NCI-H128 (cell line): Measurements from ENCODE around the gene LPAR1.

Source experiments
- DNase-seq: peaks from one replicate; lab custom pipeline; 2025; ENCODE audit not compliant: unreplicated experiment; lab: John Stamatoyannopoulos, UW

The LPAR1 gene

DNA sequence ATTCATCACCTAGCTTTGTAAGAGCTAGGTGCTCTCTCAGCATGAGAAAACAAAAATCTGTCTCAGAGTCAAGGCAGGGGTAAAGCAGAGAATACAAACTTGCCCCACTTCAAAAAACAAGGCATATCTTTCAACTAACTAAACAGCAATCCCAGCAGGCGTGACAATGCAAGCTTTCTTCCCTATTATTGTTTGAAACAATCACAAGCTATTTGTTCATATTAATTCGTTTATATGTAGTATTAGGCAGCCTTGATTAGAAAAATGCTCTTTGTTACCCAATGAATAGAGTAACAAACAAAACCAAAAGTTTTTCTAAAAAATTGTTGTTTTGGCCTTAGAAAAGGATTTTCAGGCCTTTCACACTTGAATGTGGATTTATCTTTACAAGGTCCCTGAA is 71.1 kb downstream of the LPAR1 start:
- no peak for DNase-seq

DNA sequence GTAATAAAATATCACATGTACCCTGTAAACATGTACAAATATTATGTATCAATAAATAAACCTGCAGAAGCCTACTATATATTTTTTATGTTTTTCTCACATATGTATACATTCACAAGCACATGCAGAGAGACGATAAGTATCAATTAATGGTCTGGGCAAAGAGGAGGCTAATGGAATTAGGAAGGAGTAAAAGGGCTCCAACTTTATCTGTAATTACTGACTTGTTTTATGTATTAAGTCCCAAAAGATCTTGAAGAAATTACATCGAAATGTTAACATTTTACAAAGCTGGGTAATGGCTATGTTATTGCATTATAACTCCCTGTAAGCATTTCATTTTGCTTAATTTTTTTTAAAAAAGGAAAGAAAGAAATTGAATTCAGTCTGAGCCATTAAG is 78.0 kb downstream of the LPAR1 start:
- DNase-seq: no peak

DNA sequence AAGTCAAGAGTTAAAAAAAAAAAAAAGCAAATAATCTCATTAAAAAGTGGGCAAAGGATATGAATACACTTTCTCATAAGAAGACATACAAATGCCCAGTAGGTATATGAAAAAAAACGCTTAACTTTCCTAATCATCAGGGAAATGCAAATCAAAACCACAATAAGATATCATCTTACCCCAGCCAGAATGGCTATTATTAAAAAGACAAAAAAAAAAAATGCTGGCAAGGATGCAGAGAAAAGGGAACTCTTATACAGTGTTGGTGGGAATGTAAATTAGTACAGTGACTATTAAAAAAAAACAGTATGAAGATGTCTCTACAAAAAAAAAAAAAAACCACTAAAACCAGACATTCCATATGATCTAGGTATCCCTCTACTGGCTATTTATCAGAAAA is 79.4 kb downstream of the LPAR1 start:
- no peak for DNase-seq

DNA sequence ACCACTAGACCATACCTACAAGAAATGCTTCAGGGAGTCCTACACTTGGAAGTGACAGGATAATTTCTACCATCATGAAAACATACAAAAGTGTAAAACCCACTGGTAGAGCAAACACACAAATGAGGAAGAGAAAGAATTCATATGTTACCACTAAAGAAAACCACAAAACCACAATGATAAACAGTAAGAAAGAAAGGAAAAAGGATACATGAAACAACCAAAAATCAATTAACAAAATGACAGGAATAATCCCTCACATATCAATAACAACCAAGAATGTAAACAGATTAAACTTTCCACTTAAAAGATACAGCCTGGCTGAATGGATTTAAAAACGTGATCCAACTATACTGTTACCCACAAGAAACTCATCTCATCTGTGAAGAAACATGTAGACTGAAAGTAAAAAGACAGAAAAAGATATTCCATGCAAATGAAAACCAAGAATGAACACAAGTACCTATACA is 83.4 kb downstream of the LPAR1 start:
- no peak for DNase-seq

DNA sequence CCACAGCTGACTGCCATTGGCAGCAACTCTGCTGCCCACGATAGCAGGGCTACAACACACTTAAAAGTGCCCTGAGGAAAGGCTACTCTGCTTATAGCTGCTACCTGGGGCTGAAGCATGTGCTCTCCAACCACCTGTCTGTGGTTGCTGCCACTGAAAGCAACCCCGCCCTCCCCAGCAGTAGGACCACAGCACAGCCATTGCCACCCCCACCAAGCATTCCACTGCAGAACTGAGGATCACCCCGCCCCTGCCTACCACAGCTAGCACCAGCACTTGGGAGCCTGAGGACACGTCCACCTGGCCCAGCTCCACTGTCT is 85.8 kb downstream of the LPAR1 start:
- no peak for DNase-seq

DNA sequence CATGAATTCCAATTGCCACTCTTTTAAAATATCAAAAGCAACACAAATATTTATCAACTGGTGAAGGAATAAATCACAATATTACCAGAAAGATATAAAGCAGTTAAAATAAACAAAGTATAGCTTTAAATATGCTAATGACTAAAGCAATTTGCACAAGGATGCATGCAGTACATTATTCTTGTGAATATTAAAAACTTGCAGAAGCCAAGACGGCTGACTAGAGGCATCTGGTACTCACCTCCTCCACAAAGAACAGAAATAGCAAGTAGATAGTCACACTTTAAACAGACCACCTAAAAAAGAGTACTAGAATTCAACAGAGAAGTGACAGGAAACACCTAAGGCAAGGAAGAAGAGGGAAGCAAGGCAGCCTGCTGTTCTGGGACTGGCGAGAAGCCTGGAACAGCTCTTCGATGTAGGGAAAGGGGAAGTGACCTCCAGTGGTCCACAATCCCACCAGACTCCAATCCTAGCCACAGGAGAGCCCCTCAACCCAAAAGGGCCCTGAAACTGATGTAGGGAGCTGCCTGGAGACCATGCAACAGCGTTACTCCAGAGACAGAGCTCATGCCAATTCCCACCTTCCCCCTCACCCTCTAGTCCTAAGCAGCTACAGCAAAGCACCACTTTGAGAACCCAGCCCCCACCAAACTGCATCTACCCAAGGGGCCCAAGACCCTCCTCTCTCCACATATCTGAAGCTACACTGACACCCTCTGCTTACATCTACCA is 86.3 kb downstream of the LPAR1 start:
- no peak for DNase-seq

DNA sequence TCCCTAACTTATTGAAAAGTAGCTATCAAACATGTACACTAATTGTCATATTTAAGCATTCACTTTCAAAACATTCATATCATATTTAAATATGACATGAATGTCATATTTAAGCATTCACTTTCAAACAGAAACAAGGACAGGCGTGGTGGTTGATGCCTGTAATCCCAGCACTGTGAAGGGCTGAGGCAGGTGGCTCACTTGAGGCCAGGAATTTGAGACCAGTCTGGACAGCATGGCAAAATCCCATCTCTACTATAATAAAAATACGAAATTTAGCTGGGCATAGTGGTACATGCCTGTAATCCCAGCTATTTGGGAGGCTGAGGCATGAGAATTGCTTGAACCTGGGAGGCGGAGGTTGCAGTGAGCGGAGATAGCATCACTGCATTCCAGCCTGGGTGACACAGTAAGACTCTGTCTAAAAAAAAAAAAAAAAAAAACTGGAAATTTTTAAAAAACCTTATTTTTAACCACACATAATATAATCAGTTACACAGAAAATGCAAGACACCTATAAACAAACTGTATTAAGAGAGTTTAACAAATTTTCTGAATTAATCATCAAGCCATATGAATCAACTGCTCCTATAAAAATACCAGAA is 88.1 kb downstream of the LPAR1 start:
- no peak for DNase-seq

DNA sequence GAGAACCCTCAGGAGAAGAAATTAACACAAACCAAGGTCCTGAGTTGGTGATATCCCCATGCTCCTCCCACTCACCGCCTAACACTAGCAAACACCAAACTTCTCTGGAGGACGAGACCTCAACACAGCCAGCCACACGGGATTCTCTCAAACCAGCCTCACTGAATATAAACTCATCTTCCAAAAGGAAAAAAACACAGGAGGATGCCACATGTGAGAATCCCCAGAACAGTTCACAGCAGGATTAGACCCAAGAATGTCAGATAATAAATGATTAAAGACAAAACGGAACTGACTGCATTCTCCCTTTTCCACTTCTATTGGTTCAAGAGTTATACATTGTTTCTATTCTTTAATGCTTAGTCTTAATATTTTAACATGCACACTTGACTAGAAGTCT is 89.2 kb downstream of the LPAR1 start:
- no peak for DNase-seq

DNA sequence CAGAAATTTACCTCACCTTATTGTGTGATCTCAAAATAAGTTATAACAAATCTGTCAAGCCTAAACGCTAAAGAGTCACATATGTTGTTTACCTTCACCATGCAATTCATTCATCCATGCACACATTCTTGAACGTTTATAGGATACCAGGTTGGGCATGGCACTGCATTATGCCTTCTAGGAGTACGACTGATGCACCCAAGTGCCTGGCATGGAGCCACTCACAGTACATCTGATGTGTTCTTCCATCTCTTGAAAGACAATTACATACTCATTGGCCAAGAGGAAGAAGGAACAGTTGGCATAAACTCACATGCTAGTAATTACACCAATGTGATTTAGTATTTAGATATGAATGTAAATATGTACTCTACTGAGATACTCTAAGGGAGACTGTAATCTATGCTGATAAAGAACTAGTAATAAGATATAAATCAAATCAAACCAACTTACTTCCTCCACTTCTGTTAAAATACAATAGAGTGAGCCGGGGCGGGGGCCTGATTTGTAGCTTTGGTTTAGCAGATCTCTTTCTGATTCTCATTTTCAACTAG is 90.7 kb downstream of the LPAR1 start:
- no peak for DNase-seq

DNA sequence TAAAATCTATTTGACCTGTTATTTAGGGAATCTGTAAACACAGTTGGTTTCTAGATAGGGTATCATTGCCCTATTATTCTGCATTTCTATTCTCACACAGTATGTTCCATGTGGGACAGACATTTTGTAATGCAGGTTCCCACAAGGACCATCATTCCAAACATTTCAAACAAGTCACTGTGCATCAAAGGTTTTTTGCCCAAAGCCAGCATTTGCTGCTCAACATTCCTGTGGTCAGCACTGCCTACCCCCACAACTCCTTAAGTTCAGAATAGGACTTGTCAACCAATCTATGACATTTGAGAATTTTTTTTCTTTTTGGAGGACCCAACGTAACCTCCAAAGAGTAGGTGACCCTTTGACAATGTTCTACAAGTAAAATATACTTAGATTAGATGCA is 95.7 kb downstream of the LPAR1 start:
- no peak for DNase-seq

DNA sequence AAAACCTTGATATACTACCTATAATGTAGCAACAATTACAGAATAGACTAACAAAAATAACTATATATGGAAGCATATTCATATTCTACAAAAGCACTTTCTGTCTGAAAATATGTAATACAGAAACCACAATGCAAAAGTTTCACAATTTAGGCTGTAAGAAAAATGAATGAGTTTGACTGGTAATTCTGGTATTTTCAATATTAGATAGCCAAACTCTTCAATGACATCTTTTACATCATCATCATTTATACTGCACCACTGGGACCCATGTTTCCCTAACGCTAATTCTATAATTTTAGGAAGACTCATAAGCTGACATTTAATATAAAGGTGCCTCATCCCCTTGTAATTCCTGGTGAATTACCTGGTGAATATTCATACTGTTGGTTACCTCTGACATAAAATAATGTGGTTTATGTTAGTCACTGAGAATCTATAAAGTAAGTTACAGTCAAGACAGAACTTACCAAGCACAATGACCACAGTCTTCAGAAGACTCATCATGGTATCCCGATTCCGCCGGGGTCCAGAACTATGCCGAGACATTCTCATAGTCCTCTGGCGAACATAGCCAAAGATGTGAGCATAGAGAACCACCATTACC is 97.2 kb downstream of the LPAR1 start:
- no peak for DNase-seq

DNA sequence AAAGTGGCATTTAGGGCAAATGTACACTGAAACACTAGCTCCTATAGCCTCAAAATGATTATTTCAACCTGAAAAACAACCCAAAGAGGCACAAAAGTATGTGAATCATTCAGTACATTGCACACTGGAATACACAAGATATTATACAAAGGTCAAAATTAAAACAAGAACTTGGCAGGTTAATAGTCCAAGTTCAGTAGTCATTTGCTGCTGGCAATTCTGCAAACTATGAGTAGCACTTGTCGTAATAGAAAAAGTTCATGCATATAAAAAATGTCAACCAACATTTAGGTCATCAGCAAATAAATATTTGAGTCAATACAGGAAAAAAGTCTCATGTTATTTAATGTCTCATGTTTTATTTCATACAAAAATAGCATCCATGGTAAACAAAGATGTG is 98.7 kb downstream of the LPAR1 start:
- DNase-seq: no peak

DNA sequence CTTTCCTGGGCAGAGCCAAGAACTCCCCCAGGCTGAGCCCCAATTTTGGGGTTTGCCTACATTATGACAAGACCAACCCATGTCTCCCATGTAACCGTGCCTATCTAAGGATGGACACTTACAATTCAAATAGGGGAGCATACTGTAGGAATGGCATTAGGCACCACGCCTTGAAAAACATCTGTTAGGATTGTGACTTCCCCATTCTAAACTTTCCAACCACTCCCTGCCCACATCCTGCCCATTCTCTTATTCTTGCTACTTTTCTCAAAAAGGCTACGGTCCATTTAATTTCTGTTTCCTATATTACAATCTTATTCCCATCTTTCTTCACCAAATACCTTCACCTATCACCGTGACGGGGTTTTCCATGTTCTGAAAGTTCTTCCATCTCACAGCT is 99.2 kb downstream of the LPAR1 start:
- no peak for DNase-seq

DNA sequence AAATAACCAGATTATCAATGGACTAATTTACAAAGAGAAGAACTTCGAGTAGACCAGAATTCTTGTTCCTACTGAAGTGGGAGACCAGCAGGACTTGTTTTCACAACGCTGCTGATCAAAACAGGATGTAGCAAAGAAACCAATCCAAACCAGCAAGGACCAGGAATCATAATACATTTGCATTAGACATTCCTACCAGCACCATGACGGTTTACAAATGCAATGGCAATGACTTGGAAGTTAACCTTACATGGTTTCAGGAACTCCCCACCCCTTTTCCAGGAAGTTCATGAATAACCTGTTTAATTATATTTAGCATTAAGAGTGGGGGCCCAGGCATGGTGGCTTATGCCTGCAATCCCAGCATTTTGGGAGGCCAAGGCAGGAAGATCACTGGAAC is 100.0 kb downstream of the LPAR1 start:
- no peak for DNase-seq

DNA sequence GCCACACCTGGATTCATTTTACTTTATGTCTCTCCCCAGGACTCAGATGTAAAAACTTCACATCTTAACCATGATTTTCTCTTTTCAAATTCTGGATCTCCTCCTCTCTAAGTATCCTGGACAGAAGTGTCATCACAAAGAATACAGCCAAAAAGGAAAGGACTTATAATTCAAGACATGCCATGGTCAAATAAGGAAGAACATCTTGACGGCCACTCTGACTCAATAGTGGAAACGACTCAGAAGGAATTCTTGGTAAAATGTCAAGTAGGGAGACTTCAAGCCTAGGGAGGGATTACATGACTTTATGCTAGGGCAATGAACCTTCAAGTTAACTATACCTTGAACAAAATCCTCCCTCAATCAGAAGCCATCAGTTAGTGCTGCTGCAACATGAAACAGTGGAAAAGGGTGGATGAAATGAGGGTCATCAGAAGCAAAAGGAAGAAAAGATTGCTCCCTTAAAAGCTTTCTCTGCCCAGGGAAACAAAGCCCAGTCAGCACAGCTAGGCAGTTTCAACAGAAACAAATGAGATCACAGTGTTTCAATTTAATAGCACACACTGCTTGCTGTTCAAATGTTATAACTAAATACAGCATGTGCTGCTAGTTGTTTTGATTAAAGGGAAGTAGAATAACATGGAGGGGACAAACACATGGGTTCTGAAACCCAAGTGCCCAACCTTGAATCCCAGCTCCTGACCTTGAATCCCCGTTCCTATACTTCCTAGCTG is 101.4 kb downstream of the LPAR1 start:
- no peak for DNase-seq

DNA sequence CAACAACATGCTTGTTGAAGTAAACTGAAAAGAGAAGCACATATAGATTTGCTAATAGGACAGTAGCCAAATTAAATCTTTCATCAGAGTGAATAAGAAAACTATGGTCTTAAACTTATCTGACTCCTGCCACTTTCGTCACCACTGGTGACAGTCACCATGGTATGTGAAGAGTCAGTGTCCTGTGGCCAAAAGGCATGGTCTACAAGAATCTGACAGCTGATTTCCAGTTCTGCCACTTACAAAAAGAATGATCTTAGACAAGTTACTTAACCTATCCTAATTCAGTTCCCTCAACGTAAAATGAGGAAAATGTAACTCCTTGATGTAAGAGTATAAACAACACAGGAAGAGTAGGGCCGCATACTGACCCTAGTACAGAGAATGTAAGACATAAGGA is 102.0 kb downstream of the LPAR1 start:
- DNase-seq: no peak

DNA sequence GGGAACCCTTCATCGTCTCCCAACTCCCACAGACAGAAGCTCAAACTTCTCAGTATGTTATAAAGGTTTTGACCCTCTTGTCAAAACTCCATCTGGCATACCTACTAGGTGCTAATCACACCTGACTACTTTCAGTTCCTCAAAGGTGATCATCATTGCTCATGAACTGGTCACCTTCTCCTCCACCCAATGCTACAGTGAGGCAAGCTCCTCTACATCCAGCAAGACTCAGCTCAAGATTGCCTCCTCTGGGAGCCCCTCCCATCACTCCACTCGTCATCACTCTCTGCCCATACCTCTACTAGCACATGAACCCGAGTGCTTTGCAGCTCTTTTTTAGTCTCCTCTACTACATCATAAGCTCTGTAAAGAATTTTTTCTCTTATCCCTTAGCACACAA is 102.4 kb downstream of the LPAR1 start:
- no peak for DNase-seq

DNA sequence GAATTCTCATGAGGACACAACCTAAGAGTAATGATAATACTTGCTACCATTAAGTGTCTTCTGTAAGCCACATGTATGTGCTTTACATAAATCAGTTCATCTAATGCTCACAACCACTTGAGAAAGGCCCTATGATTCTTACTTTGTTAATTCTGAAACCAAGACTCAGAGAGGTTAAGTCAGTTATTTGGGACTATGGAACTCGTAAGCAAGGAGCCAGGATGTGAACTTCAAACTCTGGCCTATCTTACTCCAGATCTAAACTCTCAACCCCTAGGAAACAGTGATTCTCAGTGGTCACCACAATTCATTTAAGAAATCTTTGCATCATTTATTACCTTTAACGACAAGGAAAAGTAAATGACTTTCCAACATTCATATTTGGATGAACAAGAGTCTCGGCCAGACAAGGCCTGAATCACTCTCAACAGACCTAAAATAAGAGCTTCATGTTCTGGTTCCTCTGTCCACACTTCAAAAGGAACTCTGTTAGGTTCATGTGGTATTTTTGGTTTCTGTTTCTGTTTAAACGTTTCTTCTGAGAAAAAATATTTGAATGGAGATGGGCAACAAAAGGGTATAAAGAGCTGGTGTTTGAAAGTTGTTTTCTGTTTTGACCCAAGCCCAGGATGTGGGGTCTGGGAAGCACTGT is 104.8 kb downstream of the LPAR1 start:
- no peak for DNase-seq

DNA sequence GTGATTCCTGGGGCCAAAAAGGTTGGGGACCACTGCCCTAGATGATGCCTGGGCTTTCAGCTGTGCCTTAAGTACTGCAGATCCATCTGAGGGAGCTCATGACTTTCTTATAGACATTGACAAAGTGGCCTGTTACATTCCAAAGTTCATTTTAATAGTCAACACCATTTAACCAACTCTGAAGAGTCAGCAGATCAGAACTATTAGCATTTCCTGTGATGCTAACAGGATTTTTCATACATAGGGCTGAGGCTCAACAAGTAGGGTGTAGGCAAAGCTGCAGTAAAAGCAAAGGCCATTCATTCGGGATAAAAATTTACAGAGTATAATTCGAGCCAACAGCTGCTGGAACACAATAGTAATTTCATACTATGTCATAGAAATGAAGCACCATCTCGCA is 105.4 kb downstream of the LPAR1 start:
- DNase-seq: no peak

DNA sequence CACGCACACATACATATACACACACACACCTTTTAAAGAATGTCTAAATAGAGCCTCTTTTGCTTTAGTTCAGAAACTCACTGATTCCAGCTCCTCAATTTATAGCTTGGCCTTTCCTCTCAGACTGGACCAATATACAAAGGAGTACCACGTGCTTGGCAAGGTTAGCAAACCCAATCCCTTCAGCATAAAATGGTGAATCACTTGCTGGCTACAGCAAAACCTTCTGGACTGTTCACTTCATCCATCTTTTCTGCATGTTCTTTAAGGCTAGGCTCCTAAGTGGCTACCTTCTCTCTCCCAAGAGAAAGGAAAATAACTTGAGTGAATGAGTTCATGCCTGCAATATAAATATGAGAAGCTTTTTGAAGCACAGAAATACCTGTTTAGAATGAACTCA is 109.7 kb downstream of the LPAR1 start:
- DNase-seq: no peak

DNA sequence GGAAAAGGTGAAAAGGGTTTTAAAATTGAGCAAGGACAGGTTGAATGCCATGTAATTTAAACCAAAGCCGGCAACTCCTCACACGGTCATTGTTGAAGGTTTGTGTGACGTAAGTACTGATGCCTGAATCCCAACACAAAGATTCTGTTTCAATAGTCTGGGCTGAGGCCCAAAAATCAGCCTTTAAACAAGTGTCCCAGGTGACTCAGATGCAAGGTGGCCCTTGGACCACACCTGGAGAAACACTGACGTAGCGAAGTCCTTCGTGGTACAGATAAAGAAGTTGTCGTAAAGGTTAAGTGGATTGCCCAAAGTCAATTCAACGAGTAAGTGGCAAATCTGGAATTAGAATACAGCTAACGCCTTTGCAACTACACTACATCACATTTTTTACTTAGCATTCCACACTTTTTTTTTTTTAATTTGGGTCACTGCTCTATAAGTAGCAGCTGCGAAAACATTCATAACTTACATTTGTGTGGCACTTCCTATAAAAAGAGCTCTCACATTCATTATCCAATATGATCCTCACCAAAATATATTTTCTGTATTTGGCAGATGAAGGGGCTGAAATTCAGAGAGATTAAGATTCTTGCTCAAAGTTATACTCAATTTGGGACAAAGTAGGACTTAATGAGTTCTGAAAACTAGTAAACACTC is 111.3 kb downstream of the LPAR1 start:
- DNase-seq: no peak
